K562 (cell line): Measurements from ENCODE around the gene GPR42. TPM values are rescaled to one million over a fixed set of nuclear protein-coding genes. Genes with fewer than 3 reads are reported as not detected.

Experiments used
- CEBPB ChIP-seq: fragments of 450-650 bp; IDR thresholded peaks from 2 replicates; pipeline ENCODE4 v1.6.1; 2016; ENCODE audit warnings: missing genetic modification characterization, missing compliant biosample characterization
- CREM ChIP-seq: IDR thresholded peaks from 2 replicates; pipeline ENCODE4 v1.6.1; 2014; ENCODE audit warnings: antibody characterized with exemption, low read depth
- CXXC5 ChIP-seq: fragments of 250-450 bp; sonication (Bioruptor Pico); IDR thresholded peaks from 2 replicates; pipeline ENCODE4 v1.8.0; 2022; ENCODE audit warnings: inconsistent platforms, mild to moderate bottlenecking, moderate library complexity
- FOSL1 ChIP-seq: fragments of 200-800 bp; sonication (Bioruptor generic); conservative IDR thresholded peaks from 2 replicates; pipeline ENCODE4 v1.6.1; 2016; ENCODE audit warnings: missing genetic modification characterization, missing compliant biosample characterization
- MCM7 ChIP-seq, 2 experiments: fragments of 450-650 bp; IDR thresholded peaks; 2 replicates each; pipeline ENCODE4 v1.6.1; 2016 to 2018
- MGA ChIP-seq: fragments of 450-650 bp; IDR thresholded peaks from 2 replicates; pipeline ENCODE4 v1.6.1; 2016; ENCODE audit warnings: mild to moderate bottlenecking, moderate library complexity
- MYBL2 ChIP-seq, 2 experiments: fragments of 450-650 bp in 1 of 2; sonication (generic) in 1 of 2; formaldehyde crosslinking in 1 of 2; IDR thresholded peaks; 2 replicates each; pipeline versions ENCODE4 v1.6.1 to v1.8.1; 2017 to 2022; ENCODE audit warnings: borderline replicate concordance in 1 of 2, inconsistent platforms in 1 of 2, low read depth in 1 of 2, mild to moderate bottlenecking in 1 of 2, missing genetic modification reagents in 1 of 2, moderate library complexity in 1 of 2
- WHSC1 ChIP-seq: IDR thresholded peaks from one replicate; pipeline ENCODE4 v1.6.1; 2012; ENCODE audit warnings: low read length, control low read depth, inconsistent platforms
- ZNF280A ChIP-seq: fragments of 450-650 bp; IDR thresholded peaks from 2 replicates; pipeline ENCODE4 v1.6.1; 2018; ENCODE audit warnings: mild to moderate bottlenecking, low read depth; ENCODE audit not compliant: partially characterized antibody
- ZNF518B ChIP-seq: fragments of 250-450 bp; sonication (Bioruptor Pico); IDR thresholded peaks from 2 replicates; pipeline ENCODE4 v1.5.0; 2021; ENCODE audit warnings: mild to moderate bottlenecking, moderate library complexity
- polyA plus RNA-seq, 8 experiments: library from polyadenylated mRNA; depleted of rRNA in 4 of 8; stranded (reverse) in 5 of 8; unstranded in 3 of 8; fragments of >200 nt; fragmentation: Nextera tagmentation in 2 of 8; fragmentation: Illumina TruSeq in 1 of 8; extraction: Ambion mirVana in 2 of 8; extraction: Trizol in 1 of 8; gene quantifications; 2 replicates each; pipeline versions ENCODE4 v1.2.1 to v1.2.3, GENCODE V29; 2011 to 2014; ENCODE audit warnings: inconsistent platforms in 1 of 8, missing spikeins in 1 of 8
- total RNA-seq, 7 experiments: library from RNA; depleted of rRNA in 6 of 7; stranded (reverse); fragments of >200 nt in 6 of 7; fragmentation: Illumina TruSeq in 2 of 7; extraction: Trizol in 2 of 7; gene quantifications; 2 replicates each; pipeline versions ENCODE4 v1.2.1 to v1.2.3, GENCODE V29; 2011 to 2021; ENCODE audit warnings: low replicate concordance in 1 of 7

GPR42 gene
- total and polyA plus RNA-seq, 9 of the 15 experiments (the other 6 are each of a cell fraction or from before 2014, with no cell fraction given) = not detected

- TF ChIP-seq ZNF280A (no peak), ZNF518B (CRISPR knock-in tag) (no peak), CREM (peak; percentile 41; the same call in 1 of the 2 replicates), MYBL2 (IDR thresholded peaks at IDR 0.05; ENCODE audit: low read depth) (no peak), MYBL2 (CRISPR knock-in tag; IDR thresholded peaks at IDR 0.05; ENCODE audit: borderline replicate concordance) (no peak), CEBPB (no peak), MCM7 (IDR thresholded peaks at IDR 0.05) (no peak), FOSL1 (tag) (peak; percentile 69), MGA (peak; percentile 77), WHSC1 (no peak), CXXC5 (CRISPR knock-in tag) (no peak)
Measured at GRCh38 chr19:35404879-35405622, 34.2 kb downstream of the GPR42 start (continued).
